Upper lobe of left lung (tissue), 4 donors: Measurements from ENCODE around the gene YJEFN3.

ENCODE experiments used
- EP300 ChIP-seq, 4 donors: sonication (generic); formaldehyde crosslinking; IDR thresholded peaks; one replicate each; pipeline ENCODE4 v1.5.1; 2017; ENCODE audit warnings: antibody characterized with exemption in 4 of 4, control low read depth in 2 of 4
- POLR2AphosphoS5 ChIP-seq, 2 donors: sonication (generic); formaldehyde crosslinking; IDR thresholded peaks; one replicate each; pipeline ENCODE4 v1.5.1; 2017; ENCODE audit warnings: antibody characterized with exemption in 2 of 2

GRCh38 chr19:19558636-19559035, 29.9 kb downstream of the YJEFN3 start:
- TF ChIP-seq POLR2AphosphoS5 (IDR thresholded peaks at IDR 0.05) (no peak), EP300 (IDR thresholded peaks at IDR 0.05) (no peak)
